ENCODE measurements around the gene PPP1CC.
A peak's percentile ranks its signal among the peaks of the same experiment; 100 is the strongest.
"Not testable (repeated sequence)": the region's sequence is repeated elsewhere in the genome, so short reads cannot be mapped to it uniquely, and the experiment has no call there.

Gene PPP1CC

DNA sequence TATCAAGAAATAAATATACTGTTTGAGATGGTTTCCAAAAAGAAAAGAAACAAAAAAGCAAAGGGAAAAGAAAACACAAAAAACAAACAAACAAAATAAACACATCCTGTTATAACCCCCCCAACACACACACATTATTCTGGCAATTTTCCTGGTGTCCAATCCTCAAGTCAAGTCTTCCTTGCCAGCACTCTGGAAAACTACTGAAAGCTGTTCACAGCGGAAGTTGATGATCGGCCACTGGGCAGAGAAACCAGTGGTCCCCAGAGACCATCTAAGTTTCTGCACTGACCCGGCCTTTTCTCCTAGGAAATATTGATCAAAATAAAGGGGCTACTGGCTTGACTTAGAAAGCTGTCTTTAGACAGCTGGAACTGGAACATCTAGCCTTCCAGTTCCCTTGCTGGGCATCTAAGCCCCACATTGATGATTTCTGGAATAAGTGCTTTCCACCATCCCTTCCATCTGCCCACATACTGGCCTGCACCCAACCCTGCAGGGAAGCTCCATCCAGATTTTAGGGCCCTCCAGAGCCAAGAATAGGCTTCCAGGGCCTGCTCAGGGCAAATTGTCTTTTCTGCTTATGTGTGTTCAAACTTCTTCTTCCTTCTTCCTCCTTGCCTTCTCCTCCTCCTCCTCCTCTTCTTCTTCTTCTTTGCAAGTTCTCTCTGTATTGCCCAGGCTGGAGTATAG is 11.6 kb upstream of the PPP1CC start:
- no peak for DNase-seq

DNA sequence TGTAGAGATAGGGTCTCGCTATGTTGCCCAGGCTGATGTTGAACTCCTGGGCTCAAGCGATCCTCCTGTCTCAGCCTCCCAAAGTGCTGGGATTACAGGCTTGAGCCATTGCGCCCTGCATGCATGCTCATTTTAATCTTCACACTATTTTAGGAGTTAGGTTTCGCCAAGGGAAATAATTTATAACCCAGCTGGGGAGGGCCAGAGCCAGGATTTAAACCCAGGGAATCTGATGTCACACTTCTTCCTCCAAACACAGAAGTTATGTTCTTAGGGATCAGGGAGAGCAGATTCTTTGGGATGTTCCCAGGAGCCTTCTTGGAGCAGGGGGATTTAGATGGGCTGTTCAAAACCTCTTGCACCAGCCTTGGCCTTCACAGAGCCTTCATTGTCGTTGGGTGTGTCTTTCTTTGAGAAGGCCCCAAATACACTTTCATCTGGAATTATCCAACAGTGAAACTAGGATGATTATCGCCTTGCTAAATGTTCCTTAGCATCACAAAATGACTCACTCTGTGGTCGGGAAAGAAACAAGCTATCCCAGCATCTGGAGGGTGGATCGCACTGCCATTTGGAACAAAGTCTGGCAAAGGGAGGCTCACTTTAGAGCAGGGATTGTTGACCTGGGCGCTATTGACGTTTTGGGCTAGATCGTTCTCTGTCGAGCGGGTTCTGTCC is 8.2 kb upstream of the PPP1CC start:
- no peak for DNase-seq

DNA sequence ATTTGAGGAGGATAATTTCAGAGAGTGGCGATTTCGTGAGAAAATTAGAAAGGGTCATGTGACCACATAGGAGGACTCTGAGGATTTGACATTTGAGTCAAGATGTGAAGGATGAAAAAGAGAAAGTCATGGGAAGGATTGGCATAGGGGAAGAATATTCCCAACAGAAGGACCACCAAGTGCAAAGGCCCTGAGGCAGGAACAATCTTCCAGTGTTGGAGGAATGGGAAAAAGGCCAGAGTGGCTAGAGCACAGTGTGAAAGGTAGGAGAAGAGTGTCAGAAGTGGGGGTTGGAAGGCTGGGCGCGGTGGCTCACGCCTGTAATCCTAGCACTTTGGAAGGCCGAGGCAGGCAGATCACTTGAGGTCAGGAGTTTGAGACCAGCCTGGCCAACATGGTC is 3.9 kb upstream of the PPP1CC start:
- DNase-seq, result no peak

DNA sequence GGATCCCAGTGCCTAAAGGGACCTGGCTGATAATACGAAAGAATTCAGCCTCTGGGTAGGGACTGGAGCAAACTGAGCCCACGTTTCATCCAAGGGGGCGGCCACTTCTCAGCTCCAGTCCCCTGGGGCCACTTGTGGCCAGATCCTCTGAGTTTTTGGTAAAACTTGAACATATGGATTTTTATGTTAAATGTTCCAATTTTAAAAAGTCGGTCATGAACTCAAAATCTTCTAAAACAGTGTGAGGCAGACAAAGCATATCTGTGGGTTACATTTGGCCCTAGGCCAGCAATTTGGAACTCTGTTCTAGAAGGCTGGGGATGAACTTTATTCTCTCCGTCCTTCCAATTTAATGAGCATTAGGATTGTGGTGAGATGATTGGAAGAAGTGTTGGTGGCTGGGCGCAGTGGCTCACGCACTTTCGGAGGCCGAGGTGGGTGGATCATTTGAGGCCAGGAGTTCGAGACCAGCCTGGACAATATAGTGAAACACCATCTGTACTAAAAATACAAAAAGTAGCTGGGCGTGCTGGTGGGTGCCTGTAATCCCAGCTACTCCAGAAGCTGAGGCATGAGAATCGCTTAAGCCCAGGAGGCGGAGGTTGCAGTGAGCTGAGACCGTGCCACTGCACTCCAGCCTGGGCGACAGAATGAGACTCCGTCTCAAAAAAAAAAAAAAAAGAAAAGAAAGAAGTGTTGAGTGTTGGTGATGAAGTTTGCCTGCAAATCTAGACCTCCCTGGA is 3.0 kb upstream of the PPP1CC start:
- no peak for DNase-seq

DNA sequence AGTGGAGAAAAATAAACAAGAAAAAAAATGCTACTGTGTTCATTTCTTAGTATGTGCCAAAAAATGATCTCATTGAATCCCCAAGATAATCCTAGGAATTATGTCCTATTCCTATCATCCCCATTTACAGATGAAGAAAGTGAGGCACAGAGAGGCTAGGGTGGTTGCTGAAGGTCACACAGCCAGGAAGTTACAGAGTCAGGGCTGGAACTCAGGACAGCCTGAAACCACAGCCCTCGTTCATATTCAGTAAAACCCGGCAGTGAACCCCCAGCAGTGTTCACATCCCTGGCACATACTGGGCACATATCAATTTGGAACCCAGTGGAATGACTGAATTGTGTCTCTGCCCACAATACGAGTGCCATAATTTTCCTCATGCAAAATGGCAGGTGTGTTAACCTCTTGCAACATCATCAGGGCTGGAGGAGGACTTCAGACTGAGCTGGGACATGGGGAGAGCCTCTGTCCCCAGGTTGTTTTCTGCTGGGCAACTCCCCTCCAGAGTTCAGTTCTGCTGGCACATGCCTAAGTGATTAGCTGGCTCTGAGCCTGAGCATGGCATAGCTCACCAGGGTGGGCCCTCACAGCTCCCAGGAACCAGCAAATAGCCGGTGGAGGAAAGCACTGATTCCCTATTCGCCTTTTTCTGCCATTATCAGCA is 2.0 kb upstream of the PPP1CC start:
- DNase-seq, result no peak

DNA sequence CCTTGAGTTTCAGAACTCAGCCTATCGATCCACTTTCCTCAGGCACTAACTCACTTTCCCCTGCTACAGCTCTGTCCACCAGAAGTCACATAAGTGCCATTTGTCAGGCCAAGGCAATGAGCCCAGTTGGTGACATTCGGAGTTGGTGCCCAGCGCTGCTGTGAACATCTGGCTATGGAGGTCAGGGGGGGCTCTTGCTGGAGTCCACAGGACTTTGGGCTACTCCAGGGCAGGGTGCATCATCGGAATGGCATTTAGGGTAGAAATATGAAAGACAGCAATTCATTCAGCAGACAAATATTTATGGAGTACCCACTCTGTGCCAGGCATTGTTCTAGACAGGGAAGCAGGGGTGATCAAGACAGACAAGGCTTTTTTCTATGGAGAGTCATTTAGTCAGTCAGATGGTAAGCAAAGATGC is 1.5 kb upstream of the PPP1CC start:
- no peak for DNase-seq

DNA sequence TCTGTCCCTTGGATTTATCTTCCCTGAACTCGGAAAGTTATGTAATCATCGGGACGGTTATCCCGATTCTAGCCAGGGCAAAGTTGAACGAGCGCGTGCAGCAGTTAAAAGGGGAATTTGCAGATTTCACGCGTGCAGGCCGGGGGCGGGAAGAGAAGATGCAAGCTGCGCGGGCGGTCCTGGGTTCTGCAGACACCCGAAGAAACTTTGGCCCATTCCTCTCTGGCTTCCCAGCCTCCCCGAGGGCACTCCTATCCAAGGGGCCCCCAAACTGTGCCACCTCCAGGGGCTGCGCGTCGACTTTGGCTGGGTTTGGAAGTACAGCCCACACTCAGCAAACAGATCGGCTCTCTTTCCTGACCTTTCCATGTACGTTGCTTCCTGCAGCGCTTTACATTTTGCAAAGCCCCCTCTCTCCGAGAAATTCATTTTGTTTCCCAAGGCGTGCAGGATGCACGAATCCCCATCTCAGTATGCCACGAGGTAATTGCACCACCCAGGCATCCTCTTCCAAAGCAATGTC is 941 bp upstream of the PPP1CC start:
- DNase-seq, result no peak

DNA sequence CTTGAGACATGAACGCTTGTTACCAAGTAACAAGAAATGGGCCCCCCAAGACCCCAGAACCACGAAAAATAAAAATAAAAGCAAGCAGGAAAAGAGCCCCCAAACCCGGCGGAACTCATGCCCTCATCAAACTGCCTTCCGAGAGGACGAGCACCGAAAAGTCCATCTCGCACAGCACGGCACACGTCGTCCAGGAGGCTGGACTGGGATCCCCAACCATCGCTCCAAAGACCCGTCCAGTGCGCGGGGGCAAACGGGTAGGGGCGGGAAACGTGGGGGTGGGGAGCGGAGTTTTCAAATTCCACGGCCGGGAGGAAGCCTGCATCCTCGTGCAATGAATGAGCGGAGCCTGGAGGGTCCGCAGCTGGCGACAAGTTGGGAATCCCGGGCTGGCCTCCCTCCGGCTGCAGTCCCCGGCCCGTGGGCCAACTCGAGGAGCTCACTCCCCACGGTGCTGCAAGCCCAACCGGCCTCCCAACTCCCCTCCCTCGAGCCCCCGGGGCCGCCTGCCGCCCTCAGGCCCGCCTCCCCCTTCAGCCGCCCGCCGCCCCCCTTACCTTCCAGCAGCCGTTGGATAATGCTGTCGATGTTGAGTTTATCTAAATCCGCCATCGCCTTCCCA is 484 bp downstream of the PPP1CC start:
- peak in 1 of 2 experiments; percentile 32 for DNase-seq

DNA sequence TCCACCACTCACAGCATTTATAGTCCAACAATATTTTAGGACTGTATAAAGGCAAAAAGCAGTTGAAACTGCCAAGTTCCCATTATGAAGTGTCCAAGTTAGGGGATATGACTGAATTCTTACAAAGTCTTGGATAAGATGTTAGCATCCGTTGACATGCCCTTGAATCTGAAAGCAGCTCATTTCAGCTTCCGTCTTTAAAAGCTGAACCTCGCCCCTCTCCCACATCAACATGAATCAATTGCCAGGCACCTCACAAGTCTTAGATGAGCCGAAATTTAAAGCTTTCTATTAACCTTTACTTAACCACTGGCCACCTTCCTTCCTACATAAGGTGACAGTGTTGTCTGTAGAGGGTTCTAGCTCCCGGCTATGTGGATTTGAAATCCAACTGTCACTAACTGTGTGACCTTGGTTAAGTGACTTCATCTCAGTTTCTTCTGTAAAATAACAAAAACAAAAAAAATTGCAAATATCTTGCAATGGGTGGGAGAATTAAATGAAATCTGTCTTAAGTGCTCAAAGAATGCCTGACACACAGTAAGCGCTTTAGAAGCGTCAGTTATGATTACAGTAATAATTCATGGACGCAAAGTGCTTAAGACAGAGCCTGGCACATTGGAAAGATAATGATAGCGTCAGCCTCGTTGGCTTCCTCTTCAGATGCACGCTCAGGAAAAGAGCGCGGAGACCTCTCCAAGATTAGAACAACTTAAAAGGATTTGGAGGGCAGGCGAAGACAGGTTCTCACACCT is 1.2 kb downstream of the PPP1CC start:
- DNase-seq, result peak in 1 of 2 experiments; percentile 18

DNA sequence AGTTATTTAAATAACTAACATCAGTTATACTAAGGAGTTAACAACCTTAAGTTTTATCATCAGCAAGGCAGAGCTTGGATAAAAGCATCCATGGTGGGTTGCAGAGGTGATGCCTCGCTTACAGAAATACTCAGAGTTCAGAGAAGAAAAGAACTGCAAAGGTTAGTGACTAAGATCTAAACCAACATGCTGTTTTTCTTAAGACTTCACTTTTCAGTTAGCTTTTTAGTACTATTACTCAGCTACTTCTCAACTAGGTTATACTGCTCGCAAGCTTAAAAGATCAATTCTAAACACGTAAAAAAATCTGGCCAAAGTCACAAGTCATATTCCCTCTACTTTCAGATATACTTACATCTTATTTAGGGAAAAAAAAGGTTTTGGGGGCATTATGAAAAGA is 2.8 kb downstream of the PPP1CC start:
- DNase-seq, result no peak

DNA sequence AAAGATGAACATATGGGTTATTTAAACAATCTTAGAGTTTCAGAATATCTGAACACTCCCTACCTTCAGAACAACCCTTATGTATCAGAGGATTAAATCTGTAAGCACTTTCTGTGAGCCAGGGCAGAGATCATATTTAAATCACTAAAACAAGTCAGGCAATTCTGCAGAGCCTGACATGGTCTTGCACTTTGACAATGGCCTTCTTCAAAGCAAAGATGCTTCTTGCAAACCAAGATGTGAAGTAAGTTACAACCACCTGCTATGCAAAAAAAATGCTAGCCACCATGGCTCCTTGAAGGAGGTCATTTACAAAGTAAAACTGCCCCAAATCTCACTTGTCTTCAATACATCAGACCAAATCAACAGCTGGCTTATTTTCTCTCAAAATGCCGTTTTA is 3.2 kb downstream of the PPP1CC start:
- no peak for DNase-seq

DNA sequence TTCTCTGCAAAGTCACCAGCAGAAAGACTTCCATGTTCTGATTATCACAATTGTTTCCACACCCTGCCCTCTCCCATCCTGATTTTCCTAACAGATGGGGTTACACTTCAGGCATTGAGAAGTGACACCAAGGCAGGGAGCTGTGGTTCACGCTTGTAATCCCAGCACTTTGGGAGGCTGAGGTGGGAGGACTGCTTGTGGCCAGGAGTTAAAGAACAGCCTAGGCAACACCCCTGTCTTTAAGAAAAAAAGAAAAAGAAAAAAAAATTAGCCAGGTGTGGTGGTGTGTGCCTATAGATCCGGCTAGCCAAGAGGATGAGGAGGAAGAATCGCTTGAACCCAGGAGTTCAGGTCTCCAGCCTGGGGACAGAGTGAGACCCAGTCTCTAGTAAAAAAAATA is 5.2 kb downstream of the PPP1CC start:
- no peak for DNase-seq

DNA sequence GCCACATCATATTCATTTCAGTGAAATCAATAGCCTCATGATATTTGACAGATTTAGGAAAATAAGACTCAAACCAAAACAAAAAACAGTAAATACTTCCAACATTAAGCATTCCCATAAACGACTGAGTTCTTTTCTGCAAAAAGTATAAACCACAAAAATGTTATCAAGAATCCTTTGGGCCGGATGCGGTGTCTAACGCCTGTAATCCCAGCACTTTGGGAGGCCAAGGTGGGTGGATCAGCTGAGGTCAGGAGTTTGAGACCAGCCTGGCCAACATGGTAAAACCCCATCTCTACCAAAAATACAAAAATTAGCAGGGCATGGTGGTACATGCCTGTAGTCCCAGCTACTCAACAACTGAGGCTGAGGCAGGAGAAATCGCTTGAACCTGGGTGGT is 5.7 kb downstream of the PPP1CC start:
- not testable (repeated sequence) for DNase-seq

DNA sequence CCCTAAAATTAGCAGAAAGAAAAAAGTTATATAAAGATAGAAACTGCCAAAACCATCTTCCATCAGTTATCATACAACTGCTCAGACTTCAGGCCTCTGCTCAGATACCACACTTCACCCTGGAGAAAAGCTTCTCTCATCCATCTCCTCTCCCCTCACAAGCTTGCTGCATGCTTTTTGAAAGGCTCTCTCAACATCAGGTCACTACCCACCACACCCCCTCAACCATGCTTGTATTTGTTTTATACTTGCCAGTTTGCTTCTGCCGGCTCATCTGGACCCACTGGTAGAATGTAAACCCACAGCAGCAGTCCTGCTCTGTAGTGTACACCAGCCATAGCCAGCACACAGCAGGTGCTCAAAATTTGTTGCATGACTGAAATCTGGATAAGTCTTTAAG is 8.8 kb downstream of the PPP1CC start:
- peak in 1 of 2 experiments; percentile 48 for DNase-seq

DNA sequence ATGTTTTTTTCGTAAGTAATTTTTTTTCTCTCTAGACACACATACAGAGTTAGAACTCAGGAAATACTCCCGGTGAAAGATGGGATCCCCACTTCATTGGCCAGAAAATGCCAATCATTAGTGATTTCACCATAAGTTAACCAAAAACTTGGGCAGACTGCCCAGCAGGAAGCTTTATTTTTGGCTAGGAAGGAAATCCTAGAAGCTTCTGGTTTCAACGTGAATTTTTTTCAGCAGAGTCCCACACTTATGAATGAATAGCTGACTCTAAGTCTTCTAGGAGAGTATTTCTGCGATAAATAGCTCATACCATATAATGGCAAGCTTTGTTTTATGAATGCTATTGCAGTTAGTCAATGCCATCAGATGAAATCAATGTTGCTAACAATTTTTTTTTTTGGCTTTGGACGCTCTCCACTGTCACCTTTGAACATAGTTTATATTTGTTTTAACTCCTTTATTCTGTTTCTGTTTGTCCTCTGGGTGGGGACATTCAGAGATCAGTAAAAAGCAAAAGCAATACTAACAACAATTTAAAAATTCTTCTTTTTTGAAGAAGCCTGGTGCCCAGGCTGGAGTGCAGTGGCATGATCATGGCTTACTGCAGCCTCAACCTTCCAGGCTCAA is 9.5 kb downstream of the PPP1CC start:
- DNase-seq, result no peak

DNA sequence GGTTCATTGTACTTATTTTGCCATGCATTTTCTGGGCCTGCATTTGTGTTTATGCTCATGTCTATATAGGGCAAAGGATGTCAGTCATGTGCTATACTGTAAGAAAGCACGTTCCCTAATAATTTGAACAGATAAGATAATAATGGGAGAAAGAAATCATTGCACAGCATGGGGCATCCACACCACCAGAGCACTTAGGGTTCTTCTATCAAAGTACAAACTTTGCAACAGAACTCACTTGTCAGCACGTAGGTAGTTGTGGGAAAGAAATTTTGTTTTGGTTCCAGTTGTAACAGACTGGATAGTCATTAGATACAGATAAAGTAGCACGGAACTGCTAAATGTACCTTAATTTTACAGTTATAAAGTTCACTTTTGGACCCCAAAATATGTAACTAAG is 10.1 kb downstream of the PPP1CC start:
- DNase-seq, result no peak

DNA sequence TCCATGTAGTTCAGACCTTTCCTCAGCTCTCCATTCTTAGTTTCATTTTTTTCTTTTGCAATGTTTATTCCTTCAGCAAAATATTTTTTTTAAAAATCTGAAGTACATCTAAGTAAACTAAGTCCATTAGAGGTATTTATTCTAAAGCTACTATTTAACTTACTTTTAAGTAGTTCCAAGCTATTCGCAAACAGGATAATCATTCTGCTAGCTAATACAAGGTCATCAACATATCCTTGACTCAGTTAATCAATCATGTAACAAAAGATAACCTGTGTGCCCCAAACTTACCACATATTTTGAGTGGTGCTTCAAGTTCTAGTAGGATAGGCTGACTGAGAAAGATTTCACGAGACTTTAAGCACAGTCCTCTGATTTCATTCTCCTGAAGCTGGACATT is 11.2 kb downstream of the PPP1CC start:
- DNase-seq, result no peak

DNA sequence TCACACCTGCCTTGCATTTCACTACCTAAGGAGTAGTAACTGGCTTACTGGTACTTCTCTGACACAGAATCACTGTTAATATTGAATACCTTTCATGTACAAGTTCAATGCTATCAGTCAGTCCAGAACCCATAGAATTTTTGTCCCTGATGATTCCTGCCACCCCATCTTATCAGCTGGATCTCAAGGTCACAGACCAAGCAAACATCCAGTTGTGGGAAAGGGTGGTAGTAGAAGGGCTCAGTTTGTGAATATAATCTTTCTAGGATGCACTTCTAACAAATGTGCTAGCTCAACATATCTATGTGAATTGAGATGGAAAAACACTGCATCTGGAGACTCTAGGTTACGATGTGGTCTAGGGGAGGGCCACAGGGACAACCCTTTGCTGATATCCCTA is 14.1 kb downstream of the PPP1CC start:
- DNase-seq, result no peak

DNA sequence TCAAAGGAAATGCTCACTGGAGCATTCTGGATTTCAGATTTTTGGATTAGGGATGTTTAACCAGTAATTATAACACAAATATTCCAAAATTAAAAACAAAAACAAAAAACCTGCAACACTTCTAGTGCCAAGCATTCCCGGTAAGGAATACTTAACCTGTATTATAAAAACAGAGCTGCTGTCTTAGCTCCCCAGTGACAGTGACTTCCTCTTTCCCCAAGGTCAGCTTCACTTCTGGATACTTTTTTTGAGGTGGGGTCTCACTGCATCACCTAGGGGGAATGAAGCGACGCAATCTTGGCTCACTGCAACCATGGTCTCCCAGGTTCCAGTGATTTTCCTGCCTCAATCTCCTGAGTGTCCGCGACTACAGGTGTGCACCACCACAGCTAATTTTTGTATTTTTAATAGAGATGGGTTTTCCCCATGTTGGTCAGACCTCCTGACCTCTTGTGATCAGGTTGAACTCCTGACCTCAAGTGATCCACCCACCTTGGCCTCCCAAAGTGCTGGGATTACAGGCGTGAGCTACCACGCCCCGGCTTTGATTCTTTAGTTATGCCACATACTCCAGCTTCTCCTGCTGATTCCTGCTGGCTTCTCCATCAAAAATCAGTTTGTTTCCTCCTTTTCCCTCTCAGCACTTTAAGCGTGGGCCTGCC is 15.9 kb downstream of the PPP1CC start:
- no peak for DNase-seq

DNA sequence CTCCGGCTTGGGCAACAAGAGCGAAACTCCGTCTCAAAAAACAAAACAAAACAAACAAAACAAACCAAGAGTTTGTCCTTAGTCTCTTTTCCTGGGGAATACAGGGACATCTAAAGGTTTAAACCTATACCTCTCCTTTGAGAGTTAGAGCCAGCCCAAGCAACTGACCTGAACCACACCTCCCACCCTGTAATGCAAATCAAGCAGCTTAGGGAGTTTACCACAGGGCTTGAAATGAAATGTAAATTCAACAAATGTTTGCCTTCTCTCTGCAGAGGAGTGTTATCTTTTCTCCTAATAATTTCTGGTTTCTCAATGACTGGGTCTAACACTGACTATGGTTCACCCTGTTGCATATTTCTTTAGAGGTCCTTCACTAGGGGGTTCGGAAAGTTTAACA is 16.7 kb downstream of the PPP1CC start:
- no peak for DNase-seq

DNA sequence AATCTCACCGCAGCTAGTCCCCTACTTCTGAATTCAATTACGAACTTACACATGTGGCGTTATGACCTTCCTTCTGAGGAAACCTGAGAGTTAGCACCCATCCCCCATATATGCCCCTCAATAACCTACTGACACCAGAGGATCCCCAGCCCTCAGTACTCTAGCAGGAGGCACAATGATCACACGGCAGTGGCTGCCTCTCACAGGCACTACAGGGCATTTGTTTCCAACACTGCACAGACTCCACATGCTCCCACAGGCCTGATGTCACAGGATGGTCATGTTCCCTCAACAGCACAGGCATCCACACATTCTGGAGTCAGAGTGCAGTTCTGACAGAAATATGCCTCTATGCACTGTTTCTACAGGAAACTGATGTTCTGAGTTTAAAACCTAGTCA is 17.4 kb downstream of the PPP1CC start:
- DNase-seq, result no peak

All from NCI-H187 (cell line).